IMR-90 (cell line): Measurements from ENCODE around the gene GRID1. TPM values are rescaled to one million over a fixed set of nuclear protein-coding genes. Genes with fewer than 3 reads are reported as not detected.

Experiments used
- ATAC-seq: fragments of 200-7000 bp; cut with Tn5 transposase; 2 replicates; pipeline ENCODE4 v1.9.1; 2020; ENCODE audit warnings: low read depth, mild to moderate bottlenecking, moderate library complexity
- BruUV-seq: library from RNA; stranded (reverse); fragments of 400-500 nt; replicated peaks from 2 replicates; lab custom pipeline; 2021; lab: Mats Ljungman, UMichigan
- CTCF ChIA-PET: fragments of 300-600 bp; formaldehyde crosslinking; extraction: SDS; loops from one replicate; lab custom pipeline; 2021; ENCODE audit warnings: antibody characterized with exemption; lab: Yijun Ruan, JAX
- POLR2A ChIA-PET: fragments of 300-600 bp; sonication (Branson Sonifier 250); formaldehyde crosslinking; loops from one replicate; lab custom pipeline; 2022; ENCODE audit warnings: antibody characterized with exemption; ENCODE audit not compliant: unreplicated experiment; lab: Charles Lee
- DNase-seq: peaks from one replicate; pipeline ENCODE4 v3.0.0; 2013
- H2AFZ ChIP-seq: replicated peaks from 2 replicates; pipeline ENCODE3; 2013; ENCODE audit warnings: low read length, mild to moderate bottlenecking; ENCODE audit not compliant: poor library complexity
- H2AK5ac ChIP-seq: 2 replicates; pipeline ENCODE4 v1.6.1; 2013; ENCODE audit warnings: low read depth, low read length, inconsistent platforms
- H2AK9ac ChIP-seq: replicated peaks from 2 replicates; pipeline ENCODE3; 2013; ENCODE audit warnings: mild to moderate bottlenecking, low read depth, low read length, moderate library complexity; ENCODE audit not compliant: poor library complexity
- H2BK120ac ChIP-seq: 2 replicates; pipeline ENCODE4 v1.6.1; 2013; ENCODE audit warnings: low read depth, low read length, inconsistent platforms
- H2BK15ac ChIP-seq: 3 replicates; pipeline ENCODE4 v1.6.1; 2013; ENCODE audit warnings: low read depth, low read length, inconsistent platforms
- H2BK20ac ChIP-seq: 2 replicates; pipeline ENCODE4 v1.6.1; 2013; ENCODE audit warnings: low read depth, mild to moderate bottlenecking, inconsistent platforms, low read length, moderate library complexity
- H2BK5ac ChIP-seq: 2 replicates; pipeline ENCODE4 v1.6.1; 2013; ENCODE audit warnings: mild to moderate bottlenecking, low read depth, low read length, inconsistent platforms; ENCODE audit not compliant: poor library complexity, severe bottlenecking
- H3K14ac ChIP-seq: replicated peaks from 2 replicates; pipeline ENCODE4 v1.6.1; 2013; ENCODE audit warnings: low read depth, low read length, inconsistent platforms
- H3K18ac ChIP-seq: 2 replicates; pipeline ENCODE4 v1.6.1; 2013; ENCODE audit warnings: low read depth, low read length, control low read depth
- H3K23ac ChIP-seq: 2 replicates; pipeline ENCODE4 v1.6.1; 2013; ENCODE audit warnings: low read depth, low read length, inconsistent platforms
- H3K27ac ChIP-seq: 2 replicates; pipeline ENCODE4 v1.5.1; 2013; ENCODE audit warnings: mild to moderate bottlenecking, control low read depth, low read length; ENCODE audit not compliant: insufficient read depth
- H3K27me3 ChIP-seq: 2 replicates; pipeline ENCODE4 v1.6.1; 2013; ENCODE audit warnings: low read length; ENCODE audit not compliant: control insufficient read depth, insufficient read depth
- H3K36me3 ChIP-seq: 2 replicates; pipeline ENCODE4 v1.6.1; 2013; ENCODE audit warnings: low read length, mixed read lengths; ENCODE audit not compliant: control insufficient read depth, insufficient read depth
- H3K4ac ChIP-seq: 2 replicates; pipeline ENCODE4 v1.6.1; 2013; ENCODE audit warnings: low read depth, low read length, inconsistent platforms
- H3K4me1 ChIP-seq: 2 replicates; pipeline ENCODE4 v1.6.1; 2013; ENCODE audit warnings: low read length, mixed read lengths; ENCODE audit not compliant: control insufficient read depth, insufficient read depth
- H3K4me2 ChIP-seq: 2 replicates; pipeline ENCODE4 v1.6.1; 2013; ENCODE audit warnings: low read depth, mild to moderate bottlenecking, control low read depth, low read length, moderate library complexity
- H3K4me3 ChIP-seq: 2 replicates; pipeline ENCODE4 v1.5.1; 2013; ENCODE audit warnings: low read depth, mild to moderate bottlenecking, control low read depth, low read length, moderate library complexity; ENCODE audit not compliant: insufficient read depth
- H3K56ac ChIP-seq: 2 replicates; pipeline ENCODE4 v1.6.1; 2013; ENCODE audit warnings: low read length, inconsistent platforms; ENCODE audit not compliant: insufficient read depth; ENCODE audit errors: extremely low read depth
- H3K79me1 ChIP-seq, 2 experiments: 2 replicates each; pipeline ENCODE4 v1.6.1; 2013; ENCODE audit warnings: low read length in 2 of 2, inconsistent platforms in 1 of 2, low read depth in 1 of 2
- H3K9ac ChIP-seq: 2 replicates; pipeline ENCODE4 v1.6.1; 2013; ENCODE audit warnings: low read depth, low read length, control low read depth
- H3K9me1 ChIP-seq: 2 replicates; pipeline ENCODE4 v1.6.1; 2013; ENCODE audit warnings: low read length, inconsistent platforms; ENCODE audit not compliant: insufficient read depth
- H3K9me3 ChIP-seq: 2 replicates; pipeline ENCODE4 v1.6.1; 2013; ENCODE audit warnings: low read length; ENCODE audit not compliant: control insufficient read depth, insufficient read depth
- H4K20me1 ChIP-seq: 2 replicates; pipeline ENCODE4 v1.6.1; 2013; ENCODE audit warnings: low read length, inconsistent platforms; ENCODE audit not compliant: insufficient read depth
- H4K5ac ChIP-seq: 2 replicates; pipeline ENCODE4 v1.6.1; 2013; ENCODE audit warnings: mild to moderate bottlenecking, low read depth, low read length, control low read depth
- H4K8ac ChIP-seq, 2 experiments: 2 replicates each; pipeline ENCODE4 v1.6.1; 2013; ENCODE audit warnings: low read depth in 2 of 2, low read length in 2 of 2, control low read depth in 1 of 2, inconsistent platforms in 1 of 2
- H4K91ac ChIP-seq: 2 replicates; pipeline ENCODE4 v1.6.1; 2013; ENCODE audit warnings: low read depth, low read length, inconsistent platforms; ENCODE audit not compliant: insufficient read depth
- BHLHE40 ChIP-seq: fragments of 150-350 bp; IDR thresholded peaks from 2 replicates; pipeline ENCODE4 v1.6.1; 2016; ENCODE audit warnings: mild to moderate bottlenecking, low read depth, low read length
- CEBPB ChIP-seq: IDR thresholded peaks from 2 replicates; pipeline ENCODE4 v1.6.1; 2012; ENCODE audit warnings: low read depth, low read length, improper control_type of control experiment
- CHD1 ChIP-seq: IDR thresholded peaks from 2 replicates; pipeline ENCODE4 v1.6.1; 2012; ENCODE audit warnings: low read depth, low read length, improper control_type of control experiment
- FOS ChIP-seq: fragments of 150-350 bp; IDR thresholded peaks from 2 replicates; pipeline ENCODE4 v1.6.1; 2016; ENCODE audit warnings: low read depth, low read length
- MAFK ChIP-seq: IDR thresholded peaks from 2 replicates; pipeline ENCODE4 v1.6.1; 2012; ENCODE audit warnings: low read depth, low read length, improper control_type of control experiment
- MAZ ChIP-seq: IDR thresholded peaks from 2 replicates; pipeline ENCODE4 v1.6.1; 2012; ENCODE audit warnings: low read depth, mild to moderate bottlenecking, low read length, improper control_type of control experiment, moderate library complexity, borderline replicate concordance
- MXI1 ChIP-seq: IDR thresholded peaks from 2 replicates; pipeline ENCODE4 v1.6.1; 2012; ENCODE audit warnings: low read depth, mild to moderate bottlenecking, low read length, moderate library complexity, borderline replicate concordance
- NFE2L2 ChIP-seq: fragments of 150-350 bp; IDR thresholded peaks from 2 replicates; pipeline ENCODE4 v1.6.1; 2016; ENCODE audit warnings: low read depth, mild to moderate bottlenecking, low read length
- POLR2A ChIP-seq: IDR thresholded peaks from 2 replicates; pipeline ENCODE4 v1.6.1; 2012; ENCODE audit warnings: mild to moderate bottlenecking, low read depth, low read length
- RAD21 ChIP-seq: IDR thresholded peaks from 2 replicates; pipeline ENCODE4 v1.6.1; 2012; ENCODE audit warnings: low read length, improper control_type of control experiment
- RCOR1 ChIP-seq: IDR thresholded peaks from 2 replicates; pipeline ENCODE4 v1.6.1; 2012; ENCODE audit warnings: mild to moderate bottlenecking, low read length, improper control_type of control experiment; ENCODE audit not compliant: insufficient replicate concordance
- RFX5 ChIP-seq: IDR thresholded peaks from 2 replicates; pipeline ENCODE4 v1.8.0; 2012; ENCODE audit warnings: low read depth, mild to moderate bottlenecking, low read length, moderate library complexity
- SMC3 ChIP-seq: fragments of 150-350 bp; IDR thresholded peaks from 2 replicates; pipeline ENCODE4 v1.6.1; 2016; ENCODE audit warnings: low read depth, mild to moderate bottlenecking, antibody characterized with exemption, low read length, moderate library complexity
- USF2 ChIP-seq: fragments of 150-350 bp; IDR thresholded peaks from 2 replicates; pipeline ENCODE4 v1.6.1; 2017; ENCODE audit warnings: mild to moderate bottlenecking, antibody characterized with exemption, low read length, low read depth
- WGBS, 2 experiments: methylation state at CpG; one replicate each; pipeline versions ENCODE4 v1.1.5 to v1.1.7; 2013; ENCODE audit warnings: missing lambda C conversion rate in 2 of 2; ENCODE audit not compliant: insufficient read length in 1 of 2; ENCODE audit errors: extremely low coverage in 2 of 2; 5-methylcytosine and 5-hydroxymethylcytosine counted together
- dilution Hi-C: fragments of 300-500 bp; cut with HindIII; formaldehyde crosslinking; loops from one replicate; pipeline ENCODE4 v1.14.3; 2018; ENCODE audit warnings: low sequenced_read_pairs; ENCODE audit not compliant: unreplicated experiment
- in situ Hi-C: fragments of 300-500 bp; cut with MboI; formaldehyde crosslinking; loops from 3 replicates; pipeline ENCODE4 v1.14.3; 2019; ENCODE audit warnings: low sequenced_read_pairs, inconsistent platforms, mixed read lengths
- intact Hi-C: fragments of 100-400 bp; cut with micrococcal nuclease; formaldehyde crosslinking; loops from 2 replicates; pipeline ENCODE4 v1.10.0; 2022
- polyA plus RNA-seq, 3 experiments: library from polyadenylated mRNA; depleted of rRNA; stranded (reverse); fragments of >200 nt; gene quantifications; 2 replicates each; pipeline ENCODE4 v1.2.3, GENCODE V29; 2012; ENCODE audit warnings: low replicate concordance in 1 of 3
- total RNA-seq: library from RNA; depleted of rRNA; stranded (reverse); fragments of >200 nt; gene quantifications from 2 replicates; pipeline ENCODE4 v1.2.3, GENCODE V29; 2012
- TF ChIP-seq, protein P1 (sequence below): conservative IDR thresholded peaks from 2 replicates; pipeline ENCODE4 v1.5.1; 2012; ENCODE audit warnings: mild to moderate bottlenecking, low read depth, low read length, improper control_type of control experiment
- TF ChIP-seq, protein P2 (sequence below): fragments of 150-350 bp; IDR thresholded peaks from 2 replicates; pipeline ENCODE4 v1.6.1; 2016; ENCODE audit warnings: low read depth, mild to moderate bottlenecking, low read length, moderate library complexity, borderline replicate concordance

GRID1 gene
- total and polyA plus RNA-seq, 2 of the 4 experiments (the other 2 are of a cell fraction), result not detected

- BruUV-seq, result no TSS peak
- Histone ChIP-seq H3K18ac (no peak overlapping the region), H4K20me1 (no peaks in the 10 kb centered on the region; the same call in 1 of the 2 replicates), H3K23ac (no peak overlapping the region), H3K9me3 (no peaks in the 10 kb centered on the region), H3K4ac (no peak overlapping the region), H2AK9ac (no peak overlapping the region), H4K8ac (no peak overlapping the region), H3K27ac (no peak overlapping the region), H3K27me3 (peaks cover 40% of the 10 kb centered on the region), H3K9ac (no peak overlapping the region), H2BK120ac (no peak overlapping the region), H2BK15ac (no peak overlapping the region), H4K91ac (no peak overlapping the region), H3K4me1 (no peaks in the 10 kb centered on the region; the same call in 1 of the 2 replicates), H2BK20ac (no peak overlapping the region), H3K9me1 (no peaks in the 10 kb centered on the region), H4K5ac (no peak overlapping the region), H3K4me3 (no peak overlapping the region), H3K14ac (no peak overlapping the region), H2AK5ac (no peak overlapping the region), H3K36me3 (no peaks in the 10 kb centered on the region), H2BK5ac (no peak overlapping the region), H3K4me2 (no peak overlapping the region), H3K56ac (no peak overlapping the region), H2AFZ (no peak overlapping the region), H3K79me1 (no peaks in the 10 kb centered on the region)
- POLR2A ChIA-PET, result no interaction called here
- intact Hi-C loops (no loop called here), in situ Hi-C loops (no loop called here), dilution Hi-C loops (no loop called here)
- ATAC-seq, result no peak
- CTCF ChIA-PET, result no interaction called here
- WGBS, 2 experiments, result no CpG with 5 or more reads among the region's 10 CpGs
- DNase-seq, result no peak
- no peak for TF ChIP-seq SMC3
- TF ChIP-seq NFE2L2, result no peak
- no peak for TF ChIP-seq USF2
- TF ChIP-seq, protein P1, sequence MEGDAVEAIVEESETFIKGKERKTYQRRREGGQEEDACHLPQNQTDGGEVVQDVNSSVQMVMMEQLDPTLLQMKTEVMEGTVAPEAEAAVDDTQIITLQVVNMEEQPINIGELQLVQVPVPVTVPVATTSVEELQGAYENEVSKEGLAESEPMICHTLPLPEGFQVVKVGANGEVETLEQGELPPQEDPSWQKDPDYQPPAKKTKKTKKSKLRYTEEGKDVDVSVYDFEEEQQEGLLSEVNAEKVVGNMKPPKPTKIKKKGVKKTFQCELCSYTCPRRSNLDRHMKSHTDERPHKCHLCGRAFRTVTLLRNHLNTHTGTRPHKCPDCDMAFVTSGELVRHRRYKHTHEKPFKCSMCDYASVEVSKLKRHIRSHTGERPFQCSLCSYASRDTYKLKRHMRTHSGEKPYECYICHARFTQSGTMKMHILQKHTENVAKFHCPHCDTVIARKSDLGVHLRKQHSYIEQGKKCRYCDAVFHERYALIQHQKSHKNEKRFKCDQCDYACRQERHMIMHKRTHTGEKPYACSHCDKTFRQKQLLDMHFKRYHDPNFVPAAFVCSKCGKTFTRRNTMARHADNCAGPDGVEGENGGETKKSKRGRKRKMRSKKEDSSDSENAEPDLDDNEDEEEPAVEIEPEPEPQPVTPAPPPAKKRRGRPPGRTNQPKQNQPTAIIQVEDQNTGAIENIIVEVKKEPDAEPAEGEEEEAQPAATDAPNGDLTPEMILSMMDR, result no peak
- TF ChIP-seq, protein P2, sequence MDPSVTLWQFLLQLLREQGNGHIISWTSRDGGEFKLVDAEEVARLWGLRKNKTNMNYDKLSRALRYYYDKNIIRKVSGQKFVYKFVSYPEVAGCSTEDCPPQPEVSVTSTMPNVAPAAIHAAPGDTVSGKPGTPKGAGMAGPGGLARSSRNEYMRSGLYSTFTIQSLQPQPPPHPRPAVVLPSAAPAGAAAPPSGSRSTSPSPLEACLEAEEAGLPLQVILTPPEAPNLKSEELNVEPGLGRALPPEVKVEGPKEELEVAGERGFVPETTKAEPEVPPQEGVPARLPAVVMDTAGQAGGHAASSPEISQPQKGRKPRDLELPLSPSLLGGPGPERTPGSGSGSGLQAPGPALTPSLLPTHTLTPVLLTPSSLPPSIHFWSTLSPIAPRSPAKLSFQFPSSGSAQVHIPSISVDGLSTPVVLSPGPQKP, result no peak
- no peak for TF ChIP-seq MAFK
- TF ChIP-seq CEBPB, result no peak
- no peak for TF ChIP-seq BHLHE40
- no peak for TF ChIP-seq MAZ
- TF ChIP-seq RFX5, result no peak
- no peak for TF ChIP-seq FOS
- TF ChIP-seq MXI1, result no peak
- no peak for TF ChIP-seq RCOR1
- TF ChIP-seq CHD1, result no peak
- no peak for TF ChIP-seq POLR2A
- TF ChIP-seq RAD21, result no peak
Measured at GRCh38 chr10:86393862-86394455, 27.4 kb upstream of the GRID1 start.
